Glomerular visceral epithelial cell (primary cell): Measurements from ENCODE around the gene CDC42BPB.

Experiments used
- DNase-seq: peaks from one replicate; pipeline ENCODE4 v3.0.0-alpha.2; 2016; ENCODE audit errors: extremely low spot score

CDC42BPB gene

DNA sequence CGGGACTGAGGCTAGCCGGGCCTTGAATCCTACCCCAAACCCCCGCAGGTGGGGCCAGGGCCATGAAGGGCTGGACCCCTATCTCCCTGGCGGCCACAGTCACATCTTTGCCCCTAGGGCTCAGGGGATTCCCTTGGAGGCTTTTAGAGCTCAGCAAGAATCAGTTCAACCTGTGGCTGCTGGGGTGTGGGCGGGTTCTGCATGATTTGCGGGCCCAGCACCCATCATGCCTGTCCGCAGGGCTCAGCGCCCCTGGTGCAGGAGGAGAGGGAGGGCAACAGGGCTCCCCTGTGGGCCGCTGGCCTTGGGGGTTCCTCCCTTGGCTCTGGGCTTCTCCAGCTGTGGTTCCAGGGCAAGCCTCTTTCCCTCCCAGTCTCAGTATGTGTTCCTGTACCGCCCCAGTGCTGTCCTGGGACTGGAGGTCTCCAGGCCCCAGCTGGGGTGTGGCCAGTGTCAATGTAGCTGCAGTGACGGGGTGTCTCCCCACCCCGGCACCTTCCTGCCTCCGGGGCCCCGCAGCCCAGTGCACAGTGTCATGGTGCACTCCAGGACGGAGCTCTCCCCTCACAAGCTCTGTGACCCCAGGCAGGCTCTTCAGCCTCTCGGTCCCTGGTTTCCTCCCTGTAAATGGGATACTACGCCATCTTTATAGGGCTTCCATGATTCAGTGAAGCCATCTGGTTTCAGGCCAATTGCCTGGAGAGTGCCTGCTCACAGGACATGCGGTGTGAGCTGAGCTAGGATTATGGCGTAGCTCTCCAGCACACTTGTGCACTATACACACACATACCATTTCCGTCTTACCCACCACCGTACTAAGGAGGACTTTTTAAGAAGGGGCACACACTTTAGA lies 16.8 kb upstream of the CDC42BPB start:
- DNase-seq = peak; percentile 61

DNA sequence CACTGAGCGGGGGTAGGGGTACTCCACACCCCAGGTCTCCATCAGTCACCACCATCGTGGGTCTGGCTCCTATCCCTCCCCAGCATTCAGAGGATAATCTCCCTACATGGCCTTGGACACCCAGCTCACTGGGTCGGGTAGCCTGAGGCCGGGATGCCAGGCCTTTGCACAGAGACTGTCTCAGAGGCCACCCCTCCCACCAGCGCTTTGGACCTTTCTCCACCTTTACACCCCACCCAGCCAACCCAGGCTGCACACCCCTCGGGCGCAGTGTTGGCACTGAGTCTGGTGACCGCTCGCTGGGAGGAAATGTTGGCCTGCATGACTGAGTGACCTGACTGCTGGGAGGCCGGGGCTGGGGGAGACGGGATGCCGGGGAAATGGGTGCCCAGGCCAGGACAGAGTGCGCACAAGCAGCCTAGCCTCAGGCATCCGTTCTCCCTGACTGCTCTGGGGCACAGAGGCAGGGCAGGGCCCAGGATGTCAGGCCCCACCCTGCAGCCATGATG lies 16.1 kb upstream of the CDC42BPB start:
- peak; percentile 93 for DNase-seq

DNA sequence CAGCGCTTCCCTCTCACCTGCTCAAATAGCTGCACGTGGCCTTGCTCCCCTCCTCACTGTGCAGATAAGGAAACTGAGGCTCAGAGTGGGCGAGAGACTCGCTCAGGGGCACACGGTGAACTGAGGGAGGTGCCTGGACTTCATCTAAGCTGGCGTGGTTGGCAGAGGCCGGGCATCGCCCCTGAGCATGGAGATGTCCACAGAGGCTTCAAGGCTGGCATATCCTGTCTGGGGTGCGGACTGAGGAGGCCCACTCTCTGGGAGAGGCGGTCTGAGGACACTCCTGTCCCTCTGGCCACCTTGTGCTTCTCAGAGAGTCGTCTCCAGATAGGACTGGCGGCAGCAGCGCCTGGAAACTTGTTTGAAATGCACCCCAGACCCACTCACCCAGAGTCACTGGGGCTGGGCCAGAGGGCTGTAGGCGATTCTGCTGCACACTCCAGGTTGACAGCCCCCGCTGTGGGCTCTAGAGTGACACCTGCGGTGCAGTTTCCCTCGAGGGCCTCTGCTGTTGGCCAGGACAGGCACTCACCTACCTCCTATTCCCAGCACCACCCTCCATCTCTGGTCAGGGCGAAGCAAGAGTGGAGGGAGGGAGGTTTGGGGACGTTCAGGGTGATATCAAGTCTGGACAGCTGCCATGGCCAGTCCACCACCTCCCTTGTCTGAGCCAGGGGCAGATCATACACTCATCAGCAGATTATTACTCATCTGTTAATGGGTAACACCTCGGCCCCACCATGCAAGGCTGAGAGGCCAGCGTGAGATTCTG lies 15.4 kb upstream of the CDC42BPB start:
- peak; percentile 97 for DNase-seq

DNA sequence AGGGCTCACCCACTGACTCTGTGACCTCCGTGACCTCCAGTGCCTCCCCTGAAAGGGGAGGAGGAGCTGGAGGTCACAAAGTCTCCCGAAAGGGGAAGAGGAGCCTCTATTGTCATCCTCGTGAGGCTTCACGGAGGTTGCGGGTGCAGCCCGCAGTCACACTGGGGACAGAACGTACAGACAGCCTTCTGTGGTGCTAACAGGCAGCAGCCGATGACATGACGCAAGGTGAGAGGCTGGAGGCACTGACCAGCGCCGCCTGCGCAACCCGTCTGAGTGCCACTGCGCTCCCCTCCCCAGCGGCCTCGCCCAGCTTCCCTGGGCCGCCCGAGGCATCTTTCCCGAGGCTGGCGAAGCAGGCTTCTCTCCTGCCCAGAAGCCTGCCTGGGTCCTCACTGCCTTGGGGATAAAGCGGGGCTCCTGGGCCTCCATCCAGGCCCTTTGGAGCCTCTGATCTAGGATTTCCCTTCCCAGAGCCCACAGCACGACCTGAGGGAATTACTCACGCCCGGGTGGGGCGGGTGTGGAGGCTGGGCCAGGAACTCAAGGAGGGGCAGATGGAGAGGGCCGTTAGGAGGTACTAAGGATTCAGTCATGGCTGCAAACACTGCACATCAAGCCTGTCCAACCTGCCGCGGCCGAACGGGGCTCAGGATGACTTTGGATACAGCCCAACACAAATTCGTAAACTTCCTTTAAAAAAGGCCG lies 14.3 kb upstream of the CDC42BPB start:
- DNase-seq = peak; percentile 74

DNA sequence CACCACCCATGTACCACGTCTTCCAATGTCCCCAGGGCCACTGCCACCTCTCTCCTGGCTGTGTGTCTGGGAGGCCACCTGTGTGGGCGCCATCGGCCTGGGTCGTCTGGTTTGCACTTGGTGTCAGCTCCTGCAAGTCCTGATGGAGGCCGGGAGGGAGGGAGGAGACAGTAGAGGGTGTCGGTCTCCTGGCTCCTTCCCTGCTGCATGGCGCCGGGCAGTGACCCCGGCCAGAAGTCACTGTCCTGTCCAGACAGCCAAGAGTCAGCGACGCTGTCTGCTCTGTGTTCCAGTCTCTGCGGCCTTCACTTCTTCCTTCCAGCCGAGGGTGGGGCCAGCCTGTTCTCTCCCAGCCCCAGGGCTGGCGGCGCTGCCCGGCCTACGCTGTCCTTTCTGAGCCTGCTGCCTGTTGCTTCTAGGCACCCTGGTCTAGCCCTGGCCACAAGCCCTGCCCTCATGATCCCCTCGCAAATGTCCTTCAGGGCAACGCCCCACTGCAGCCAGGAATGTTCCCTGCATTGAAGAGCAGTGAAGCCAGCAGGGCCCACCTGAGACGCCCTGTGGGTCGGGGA lies 13.7 kb upstream of the CDC42BPB start:
- no peak for DNase-seq

DNA sequence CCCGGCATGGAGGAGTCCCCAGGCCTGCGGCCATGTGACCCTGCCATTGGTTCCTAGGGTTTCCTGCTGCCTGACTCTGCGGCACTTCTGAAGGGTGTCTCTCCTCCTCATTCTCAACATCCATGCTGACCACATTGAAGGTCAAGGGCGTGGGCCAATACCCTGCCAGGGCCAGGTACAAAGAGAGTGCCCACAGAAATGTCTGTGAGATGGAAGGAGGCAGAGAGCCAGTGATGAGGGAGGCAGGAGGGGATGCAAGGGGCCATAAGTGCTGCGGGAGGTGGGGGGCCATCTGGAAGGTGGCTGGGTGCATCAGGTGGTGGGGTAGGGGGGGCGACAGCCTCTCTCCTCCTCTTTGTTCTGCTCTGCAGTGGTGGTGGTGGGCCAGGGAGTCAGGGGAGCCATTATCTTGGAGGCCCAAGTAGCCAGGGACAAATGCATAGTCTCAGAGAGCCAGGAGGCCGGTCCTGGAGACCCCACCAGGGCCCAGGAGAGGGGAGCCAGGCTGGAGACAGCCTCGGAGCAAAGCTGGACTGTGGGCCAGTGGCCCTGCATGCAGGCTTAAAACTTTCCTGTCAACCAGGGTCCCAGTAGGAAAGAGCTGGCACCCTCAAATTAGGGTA lies 13.0 kb upstream of the CDC42BPB start:
- no peak for DNase-seq

- no peak for DNase-seq
Observed at GRCh38 chr14:103068351-103069073, 11.2 kb upstream of the CDC42BPB start.

DNA sequence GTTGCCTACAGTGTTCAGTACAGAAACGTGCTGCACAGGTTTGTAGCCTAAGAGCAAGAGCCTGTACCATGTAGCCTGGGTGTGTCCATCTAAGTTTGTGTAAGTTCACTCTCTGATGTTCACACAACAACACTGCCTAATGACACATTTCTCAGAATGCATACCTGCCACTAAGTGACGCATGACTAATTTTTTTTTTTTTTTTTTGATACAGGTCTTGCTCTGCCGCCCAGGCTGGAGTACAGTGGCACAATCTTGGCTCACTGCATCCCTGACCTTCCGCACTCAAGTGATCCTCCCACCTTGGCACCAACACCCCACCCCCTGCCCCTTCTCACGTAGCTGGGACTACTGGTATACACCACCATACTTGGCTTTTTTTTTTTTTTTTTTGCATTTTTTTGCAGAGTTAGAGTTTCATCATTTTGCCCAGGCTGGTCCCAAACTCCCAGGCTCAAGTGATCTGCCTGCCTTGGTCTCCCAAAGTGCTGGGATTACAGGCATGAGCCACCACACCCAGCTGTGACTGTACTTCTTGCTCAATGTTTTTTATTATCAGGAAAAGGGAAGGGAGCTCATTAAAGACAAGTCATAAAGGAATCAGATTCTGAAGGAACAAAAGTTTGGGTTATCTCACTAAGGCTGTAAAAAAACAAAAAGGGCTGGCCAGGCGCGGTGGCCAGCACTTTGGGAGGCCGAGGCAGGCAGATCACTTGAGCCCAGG lies 10.0 kb upstream of the CDC42BPB start:
- peak; percentile 75 for DNase-seq

DNA sequence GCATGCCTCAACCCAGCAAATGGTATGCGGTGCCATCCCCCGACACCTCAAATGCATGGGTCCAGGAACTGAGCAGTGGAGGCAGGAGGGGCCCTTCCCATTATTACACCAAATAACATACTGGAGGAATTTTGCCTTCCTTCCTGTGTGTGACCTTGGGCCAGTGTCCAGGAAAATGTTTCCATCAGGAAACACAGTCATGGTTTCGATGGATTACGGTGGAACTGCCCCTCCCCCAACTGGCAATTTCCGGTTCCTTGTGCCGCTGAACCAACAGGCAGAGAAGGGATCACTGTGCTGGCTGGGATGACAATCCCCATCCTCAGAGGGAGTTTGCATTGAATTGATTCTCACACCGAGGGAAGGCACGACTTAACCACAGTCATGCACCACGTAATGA lies 9.1 kb upstream of the CDC42BPB start:
- peak; percentile 26 for DNase-seq

DNA sequence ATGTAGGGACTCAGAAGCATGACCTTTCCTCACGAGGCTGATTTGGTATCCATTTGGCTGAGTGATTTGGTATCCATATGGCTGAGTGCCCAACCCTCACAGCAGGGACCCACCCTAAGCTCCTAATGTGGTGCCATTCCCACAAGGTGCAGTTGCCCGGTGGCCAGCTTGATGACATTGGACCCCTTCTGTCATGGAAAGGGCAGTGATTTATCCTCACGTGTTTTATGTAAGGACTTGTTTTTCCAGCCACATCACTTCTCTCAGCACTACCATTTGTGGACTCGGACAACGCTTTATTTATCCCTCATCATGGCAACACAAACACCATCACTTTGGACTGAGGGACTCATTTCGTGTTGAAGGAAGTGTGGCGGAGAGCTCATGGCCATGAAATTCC lies 8.5 kb upstream of the CDC42BPB start:
- DNase-seq = no peak

DNA sequence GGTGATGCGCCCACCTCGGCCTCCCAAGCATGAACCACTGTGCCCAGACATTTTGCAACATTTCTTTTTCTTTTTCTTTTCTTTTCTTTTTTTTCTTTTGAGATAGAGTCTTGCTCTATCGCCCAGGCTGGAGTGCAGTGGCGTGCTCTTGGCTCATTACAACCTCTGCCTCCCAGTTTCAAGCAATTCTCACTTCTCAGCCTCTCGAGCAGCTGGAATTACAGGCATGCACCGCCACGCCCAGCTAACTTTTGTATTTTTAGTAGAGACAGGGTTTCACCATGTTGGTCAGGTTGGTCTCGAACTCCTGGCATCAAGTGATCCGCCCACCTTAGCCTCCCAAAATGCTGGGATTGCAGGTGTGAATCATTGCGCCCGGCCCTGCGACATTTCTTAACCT lies 7.6 kb upstream of the CDC42BPB start:
- no peak for DNase-seq

DNA sequence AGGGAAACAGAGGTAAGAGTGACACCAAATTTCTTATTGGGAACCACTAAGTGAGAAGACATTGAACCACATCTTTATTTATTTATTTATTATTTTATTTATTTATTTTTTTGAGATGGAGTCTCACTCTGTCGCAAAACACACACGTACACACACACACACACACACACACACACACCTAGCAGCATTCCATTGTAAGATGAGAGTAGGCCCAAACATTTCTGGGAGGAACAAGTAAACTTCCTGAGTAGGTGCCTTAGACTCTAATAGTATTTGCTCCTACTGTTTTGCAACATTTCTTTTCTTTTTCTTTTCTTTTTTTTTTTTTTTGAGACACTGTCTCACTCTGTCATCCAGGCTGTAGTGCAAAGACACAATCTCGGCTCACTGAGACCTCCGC lies 7.1 kb upstream of the CDC42BPB start:
- no peak for DNase-seq

DNA sequence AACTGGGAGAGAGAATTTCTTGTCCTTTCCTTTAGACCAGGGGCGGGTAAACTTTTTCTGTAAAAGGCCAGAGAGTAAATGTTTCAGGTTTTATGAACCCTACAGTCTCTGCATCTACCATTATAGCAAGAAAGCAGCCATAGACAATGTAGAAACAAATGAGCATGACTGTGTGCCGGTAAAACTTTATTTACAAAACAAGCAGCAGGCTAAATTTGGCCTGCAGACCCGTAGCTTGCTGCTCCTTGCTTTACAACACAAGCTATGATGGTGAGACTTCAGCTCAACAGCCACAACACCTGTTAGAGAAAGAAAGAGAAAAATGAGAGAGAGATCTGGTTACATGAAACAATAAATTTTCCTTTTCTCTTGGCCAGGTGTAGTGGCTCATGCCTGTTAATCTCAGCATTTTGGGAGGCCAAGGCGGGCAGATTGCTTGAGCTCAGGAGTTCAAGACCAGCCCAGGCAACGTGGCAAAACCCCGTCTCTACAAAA lies 4.2 kb upstream of the CDC42BPB start:
- DNase-seq = no peak

- DNase-seq = no peak
Observed at GRCh38 chr14:103059556-103059955, 2.2 kb upstream of the CDC42BPB start.

DNA sequence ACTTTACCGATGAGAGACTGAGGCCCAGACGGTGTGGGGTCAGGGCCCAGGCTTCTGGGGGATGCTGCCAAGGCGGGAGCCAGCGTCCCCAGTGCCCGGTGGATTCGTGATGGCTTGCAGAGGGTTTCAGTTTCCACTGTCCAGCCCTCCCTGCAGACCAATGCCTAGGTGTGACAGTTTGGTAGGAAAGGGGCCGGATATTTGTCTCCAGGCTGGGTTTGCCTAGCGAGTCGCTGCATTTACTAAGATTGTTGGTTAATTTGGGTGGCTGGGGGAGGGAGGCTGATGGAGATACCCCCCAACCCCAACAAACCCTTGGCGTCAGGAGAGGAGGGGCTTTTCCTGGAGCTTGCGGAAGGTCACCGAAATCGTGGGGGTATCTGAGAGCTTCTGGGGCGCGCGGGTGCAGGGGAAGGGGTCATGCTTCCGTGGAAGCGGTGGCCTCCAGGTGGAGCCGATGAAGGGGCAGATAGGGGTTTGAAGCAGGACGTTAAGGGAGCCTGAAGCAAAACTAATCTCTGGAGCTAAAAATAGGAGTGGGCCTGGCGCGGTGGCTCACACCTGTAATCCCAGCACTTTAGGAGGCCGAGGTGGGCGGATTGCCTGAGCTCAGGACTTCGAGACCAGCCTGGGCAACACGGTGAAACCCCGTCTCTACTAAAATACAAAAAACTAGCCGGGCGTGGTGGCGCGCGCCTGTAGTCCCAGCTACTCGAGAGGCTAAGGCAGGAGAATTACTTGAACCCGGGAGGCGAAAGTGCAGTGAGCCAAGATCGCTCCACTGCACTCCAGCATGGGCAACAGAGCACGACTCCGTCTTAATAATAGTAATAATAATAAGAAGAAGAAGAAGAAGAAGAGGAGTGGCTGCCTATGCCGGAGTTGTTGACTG lies 1.1 kb upstream of the CDC42BPB start:
- DNase-seq = peak; percentile 30

DNA sequence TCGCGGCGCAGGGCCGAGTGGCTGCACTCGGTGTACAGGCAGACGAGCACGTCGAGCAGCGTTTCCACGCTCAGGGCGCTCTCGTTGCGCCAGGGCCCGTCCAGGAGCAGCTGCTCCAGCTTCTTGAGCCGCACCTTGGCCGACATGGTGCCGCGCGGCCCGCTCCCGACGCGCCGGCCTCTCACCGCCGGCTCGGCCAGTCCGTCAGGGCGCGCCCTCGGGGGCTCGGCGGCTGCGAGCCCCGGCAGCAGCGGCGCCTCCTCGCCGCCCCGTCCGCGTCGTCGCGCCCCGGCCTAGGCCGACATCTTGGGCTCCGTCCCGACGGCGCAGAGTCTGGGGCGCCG lies 349 bp downstream of the CDC42BPB start:
- no peak for DNase-seq

GRCh38 chr14:103056322-103057027 lies 874 bp downstream of the CDC42BPB start:
- peak; percentile 81 for DNase-seq

DNA sequence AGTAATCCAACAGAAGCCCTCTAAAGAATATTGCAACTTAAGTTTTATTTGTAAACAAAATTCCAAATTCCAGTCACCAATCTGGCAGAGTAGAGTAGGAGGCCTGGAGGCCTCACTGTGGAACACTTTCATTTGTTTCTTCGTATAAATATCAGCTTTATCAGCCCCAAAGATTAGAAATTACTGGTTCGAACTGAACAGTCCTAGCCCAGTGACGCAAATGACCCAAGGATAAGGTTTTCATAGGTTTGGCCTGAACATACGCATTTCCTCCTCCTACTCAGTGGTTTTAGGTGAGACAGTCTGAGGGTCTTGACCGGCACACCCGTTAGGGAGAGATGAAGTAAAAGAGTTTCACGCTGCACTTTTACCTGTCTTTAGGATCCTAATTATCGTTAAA lies 1.7 kb downstream of the CDC42BPB start:
- DNase-seq = no peak
